NOMO-1 (cell line): ENCODE data around the gene NUP98.
A peak's percentile ranks its signal among the peaks of the same experiment; 100 is the strongest.
"Not testable (repeated sequence)": the region's sequence is repeated elsewhere in the genome, so short reads cannot be mapped to it uniquely, and the experiment has no call there.

Experiments used
- DNase-seq, 2 experiments: peaks; one replicate each; lab custom pipeline; 2025; ENCODE audit not compliant: unreplicated experiment in 2 of 2; lab: John Stamatoyannopoulos, UW

The NUP98 gene

GRCh38 chr11:3827434-3828186 is 30.3 kb upstream of the NUP98 start:
- no peak for DNase-seq

DNA sequence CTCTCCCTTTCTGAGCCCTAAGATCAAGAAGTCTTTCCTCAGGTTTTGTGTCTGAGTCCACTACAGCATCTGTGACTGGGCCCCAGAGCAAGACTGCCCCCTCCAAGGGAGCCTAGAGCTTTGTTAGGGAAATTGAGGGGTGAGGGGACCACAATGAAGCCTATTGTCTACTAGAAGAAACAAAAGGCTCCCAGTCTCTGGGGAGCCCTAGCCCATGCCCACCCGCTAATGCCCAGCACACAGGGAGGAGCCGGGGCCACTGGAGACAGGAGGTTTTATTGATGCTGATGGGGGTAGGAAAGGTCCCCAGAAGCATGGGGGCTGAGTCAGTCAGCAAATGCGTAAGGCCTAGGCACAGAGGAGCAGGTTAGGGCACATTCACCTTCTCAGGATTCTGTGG is 29.4 kb upstream of the NUP98 start:
- no peak for DNase-seq

DNA sequence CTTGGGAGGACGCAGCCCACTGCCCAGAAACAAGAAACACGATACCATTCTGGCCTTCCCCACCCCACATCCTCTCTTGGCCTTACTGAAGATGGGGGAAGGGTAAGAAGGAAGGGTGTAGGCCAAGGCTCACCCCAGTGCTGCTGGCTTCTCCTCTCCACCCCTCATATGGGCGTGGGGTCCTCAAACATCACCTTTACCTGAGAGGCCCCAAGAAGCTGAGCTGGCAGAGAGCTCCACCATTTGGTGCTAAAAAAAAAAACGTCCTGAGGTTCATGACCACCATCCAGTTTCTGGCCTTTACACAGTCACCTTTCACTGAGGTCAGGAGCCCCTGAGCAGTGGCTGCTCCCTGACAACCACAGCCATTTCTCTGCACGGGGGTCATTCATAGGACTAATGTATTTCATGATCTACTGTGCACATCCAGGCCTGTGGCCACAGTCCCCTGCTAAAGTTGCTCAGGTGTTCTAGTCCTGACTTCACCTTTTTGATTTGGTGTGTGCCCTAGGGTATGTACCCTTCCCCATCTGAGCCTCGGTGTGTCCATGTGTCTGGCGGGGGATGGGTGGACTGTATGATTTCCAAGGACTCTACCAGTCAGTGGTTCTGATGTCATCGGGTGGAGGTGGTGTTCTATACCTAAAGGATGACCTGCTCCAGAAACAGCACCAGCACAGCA is 28.3 kb upstream of the NUP98 start:
- no peak for DNase-seq

DNA sequence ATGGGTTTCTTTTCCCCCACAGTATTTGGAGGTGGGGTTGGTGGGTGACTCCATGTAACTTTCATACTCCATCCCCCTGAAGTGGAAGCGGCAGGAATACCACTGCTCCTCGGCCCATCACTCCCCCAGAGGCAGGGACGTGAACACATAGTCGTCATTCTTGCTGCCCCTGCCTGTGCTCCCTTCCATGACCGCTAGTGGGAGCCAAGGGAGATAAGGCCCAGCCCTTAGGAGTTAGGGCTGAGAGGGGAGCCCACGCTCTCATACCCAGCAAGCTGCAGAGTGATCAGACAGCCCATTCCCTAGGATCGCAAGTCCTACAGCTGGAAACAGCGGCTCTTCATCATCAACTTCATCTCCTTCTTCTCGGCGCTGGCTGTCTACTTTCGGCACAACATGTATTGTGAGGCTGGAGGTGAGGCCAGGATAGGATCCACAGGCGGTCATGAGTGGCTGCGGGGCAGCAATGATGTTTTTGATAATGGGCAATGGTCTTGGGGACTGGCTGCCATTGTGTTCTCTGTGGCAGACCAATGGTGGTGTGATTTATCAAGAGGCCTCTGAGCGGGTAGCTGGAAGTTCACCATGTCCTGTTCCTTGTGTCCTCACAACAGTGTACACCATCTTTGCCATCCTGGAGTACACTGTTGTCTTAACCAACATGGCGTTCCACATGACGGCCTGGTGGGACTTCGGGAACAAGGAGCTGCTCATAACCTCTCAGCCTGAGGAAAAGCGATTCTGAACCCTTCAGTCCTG is 27.5 kb upstream of the NUP98 start:
- peak; percentile 70 to 75 for DNase-seq

DNA sequence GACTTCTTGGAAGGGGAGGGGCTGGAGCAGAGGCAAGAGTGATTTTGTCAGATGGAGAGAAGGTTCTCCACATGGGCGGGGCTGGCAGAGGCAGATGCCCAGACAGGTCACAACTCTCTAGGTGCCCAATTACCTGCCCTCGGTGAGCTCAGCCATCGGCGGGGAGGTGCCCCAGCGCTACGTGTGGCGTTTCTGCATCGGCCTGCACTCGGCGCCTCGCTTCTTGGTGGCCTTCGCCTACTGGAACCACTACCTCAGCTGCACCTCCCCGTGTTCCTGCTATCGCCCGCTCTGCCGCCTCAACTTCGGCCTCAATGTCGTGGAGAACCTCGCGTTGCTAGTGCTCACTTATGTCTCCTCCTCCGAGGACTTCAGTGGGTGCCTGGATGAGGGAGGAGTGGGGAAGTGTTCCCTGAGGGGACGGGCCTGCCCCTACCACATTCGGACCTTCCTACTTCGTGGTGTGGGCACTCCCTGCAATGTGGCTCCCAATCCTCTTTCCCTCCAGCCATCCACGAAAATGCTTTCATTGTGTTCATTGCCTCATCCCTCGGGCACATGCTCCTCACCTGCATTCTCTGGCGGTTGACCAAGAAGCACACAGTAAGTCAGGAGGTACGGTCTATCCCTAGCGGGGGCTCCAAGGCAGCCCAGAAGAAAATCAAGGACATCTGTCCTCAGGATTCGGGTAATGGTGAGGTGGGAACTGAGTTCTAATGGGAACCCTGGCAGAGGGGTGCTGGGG is 26.6 kb upstream of the NUP98 start:
- no peak for DNase-seq

- no peak for DNase-seq
These were observed 25.9 kb upstream of the NUP98 start for GRCh38 chr11:3823303-3823702.

DNA sequence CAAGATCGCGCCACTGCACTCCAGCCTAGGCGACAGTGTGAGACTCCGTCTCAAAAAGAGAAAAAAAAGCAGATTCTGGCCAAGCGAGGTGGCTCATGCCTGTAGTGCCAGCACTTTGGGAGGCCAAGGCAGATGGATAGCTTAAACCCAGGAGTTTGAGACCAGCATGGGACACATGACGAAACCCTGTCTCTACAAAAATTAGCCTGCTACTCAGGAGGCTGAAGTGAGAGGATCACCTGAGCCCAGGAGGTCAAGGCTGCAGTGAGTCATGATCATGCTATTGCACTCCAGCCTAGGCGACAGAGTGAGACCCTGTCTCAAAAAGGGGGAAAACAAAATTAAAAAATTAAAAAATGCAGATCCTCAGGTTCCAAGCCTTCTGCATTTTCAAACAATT is 25.0 kb upstream of the NUP98 start:
- no peak for DNase-seq

DNA sequence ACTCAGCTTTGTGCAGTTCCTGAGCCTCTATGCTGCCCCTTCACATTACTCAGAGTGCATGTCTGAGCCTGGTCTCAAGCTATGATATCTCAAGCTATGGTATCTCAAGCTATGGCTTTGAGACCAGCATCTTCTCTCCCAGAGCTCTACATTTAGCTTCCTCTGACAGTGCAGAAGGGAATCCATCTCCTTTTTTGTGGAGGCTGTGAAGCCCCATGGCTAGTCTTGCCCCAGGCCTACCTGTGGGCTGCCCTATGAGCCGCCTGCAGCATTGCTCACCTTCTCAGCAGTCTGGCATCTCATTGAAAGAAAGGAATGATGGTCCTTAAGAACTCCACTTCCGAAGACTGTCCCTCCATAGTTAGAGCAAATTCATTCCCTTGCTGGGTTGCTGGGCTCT is 23.6 kb upstream of the NUP98 start:
- DNase-seq: no peak

DNA sequence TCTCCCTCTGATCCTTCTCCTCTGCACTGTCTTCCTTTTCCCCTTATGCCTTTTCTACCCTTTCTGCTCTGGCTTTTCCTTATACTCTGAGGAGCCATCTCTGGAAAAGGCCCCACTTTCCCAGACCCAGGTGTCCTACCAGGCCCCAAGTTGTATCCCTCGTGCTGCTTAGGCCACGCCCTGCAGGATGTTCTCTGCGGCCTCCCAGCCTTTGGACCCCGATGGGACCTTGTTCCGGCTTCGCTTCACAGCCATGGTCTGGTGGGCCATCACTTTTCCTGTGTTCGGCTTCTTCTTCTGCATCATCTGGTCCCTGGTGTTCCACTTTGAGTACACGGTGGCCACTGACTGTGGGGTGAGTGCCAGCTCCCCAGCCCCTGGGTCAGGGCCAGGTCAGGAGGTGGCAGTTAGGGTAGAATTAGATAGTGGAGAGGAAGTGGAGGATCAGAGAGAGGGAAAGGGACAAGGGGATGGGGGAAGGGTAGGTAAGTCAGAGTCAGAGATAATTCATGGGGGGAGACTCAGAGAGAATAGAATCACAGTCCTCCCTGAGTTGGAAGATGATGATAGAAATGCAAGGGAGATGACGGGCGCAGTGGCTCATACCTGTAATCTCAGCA is 19.9 kb upstream of the NUP98 start:
- no peak for DNase-seq

DNA sequence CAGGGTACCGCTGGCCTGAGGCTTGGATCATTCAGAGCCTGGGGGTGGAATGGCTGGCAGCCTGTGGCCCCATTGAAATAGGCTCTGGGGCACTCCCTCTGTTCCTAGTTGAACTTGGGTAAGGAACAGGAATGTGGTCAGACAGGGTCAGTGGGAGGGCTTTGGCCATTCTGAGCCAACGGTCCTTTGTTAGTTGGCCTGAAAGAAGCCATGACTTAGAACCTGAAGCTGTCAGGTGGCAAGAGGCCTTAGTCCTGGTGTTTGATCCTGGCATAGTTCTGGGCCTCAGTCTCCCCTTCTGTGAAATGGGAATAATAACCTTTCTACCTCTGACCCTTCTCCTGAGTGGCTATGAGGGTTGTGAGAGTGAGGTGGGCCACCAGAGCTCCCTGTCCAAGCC is 19.3 kb upstream of the NUP98 start:
- DNase-seq: no peak

- DNase-seq: no peak
These were observed 18.5 kb upstream of the NUP98 start for GRCh38 chr11:3815845-3816244.

DNA sequence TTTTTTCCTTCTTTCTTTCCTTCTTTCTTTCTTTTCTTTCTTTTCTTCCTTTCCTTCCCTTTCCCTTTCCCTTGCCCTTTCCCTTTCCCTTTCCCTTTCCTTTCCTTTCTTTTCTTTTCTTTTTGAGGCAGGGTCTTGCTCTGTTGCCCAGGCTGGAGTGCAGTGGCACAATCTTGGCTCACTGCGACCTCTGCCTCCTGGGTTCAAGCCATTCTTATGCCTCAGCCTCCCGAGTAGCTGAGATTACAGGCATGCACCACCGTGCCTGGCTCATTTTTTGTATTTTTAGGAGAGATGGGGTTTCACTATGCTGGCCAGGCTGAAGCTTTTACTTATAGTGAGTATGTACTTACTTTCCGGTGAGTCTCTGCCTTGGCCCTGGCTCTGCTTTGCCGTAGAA is 17.5 kb upstream of the NUP98 start:
- not testable (repeated sequence) for DNase-seq

- no peak for DNase-seq
These were observed 13.6 kb upstream of the NUP98 start for GRCh38 chr11:3810951-3811350.

DNA sequence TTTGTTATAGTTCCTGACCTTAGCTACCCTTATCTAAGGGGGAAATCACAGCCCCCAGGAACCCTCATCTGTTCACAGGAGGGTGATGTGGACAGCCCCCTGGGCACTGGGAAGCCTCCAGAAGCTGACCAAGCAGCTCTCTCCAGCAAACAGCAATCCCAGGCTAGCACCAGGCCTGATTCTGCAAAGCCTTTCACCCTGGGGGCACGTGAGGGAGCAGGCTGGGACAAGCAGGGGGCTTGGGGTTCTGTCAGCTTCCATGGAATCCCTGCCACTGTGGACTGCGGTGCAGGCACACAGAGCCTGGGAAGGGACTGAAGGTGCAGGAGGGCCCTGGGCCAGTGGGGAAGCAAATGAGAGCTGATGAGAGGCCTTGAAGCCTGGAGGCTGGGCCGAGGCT is 13.1 kb upstream of the NUP98 start:
- no peak for DNase-seq

- no peak for DNase-seq
These were observed 12.2 kb upstream of the NUP98 start for GRCh38 chr11:3809624-3809928.

DNA sequence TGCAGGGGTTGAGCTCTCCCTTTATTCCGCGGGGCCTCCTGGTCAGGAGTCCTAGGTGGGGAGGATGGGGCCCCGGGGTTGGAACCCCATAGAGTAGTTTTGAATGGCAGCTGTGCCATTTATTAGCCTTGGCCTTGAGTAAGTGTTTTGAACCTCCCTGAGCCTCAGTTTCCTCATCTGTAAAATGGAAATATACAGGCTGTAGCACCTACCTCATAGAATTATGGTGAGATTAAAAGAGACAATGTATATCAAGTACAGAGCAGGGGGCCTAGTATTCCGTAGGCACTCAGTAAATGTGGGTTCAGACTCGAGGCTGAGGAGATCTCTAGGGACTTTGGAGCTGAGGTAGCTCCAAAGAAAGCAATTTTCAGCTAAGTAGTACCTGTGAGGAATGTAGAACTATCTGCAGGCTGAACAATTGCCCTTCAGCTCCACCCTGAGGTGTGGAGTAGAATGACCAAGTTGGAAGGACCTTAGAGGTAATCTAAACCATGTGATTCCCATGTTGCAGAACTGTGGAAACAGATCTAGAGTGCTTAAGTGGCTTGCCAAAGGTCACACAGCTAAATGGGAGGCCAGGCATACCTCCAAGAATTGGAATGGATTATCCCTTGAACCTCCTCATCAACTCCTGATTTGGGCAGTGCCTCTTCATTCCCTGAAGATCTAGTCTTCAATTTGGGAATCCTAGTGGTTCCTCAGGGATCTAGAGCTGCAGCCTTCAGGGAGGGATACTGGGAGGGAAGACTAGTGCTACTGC is 11.7 kb upstream of the NUP98 start:
- DNase-seq: peak; percentile 57 to 83

DNA sequence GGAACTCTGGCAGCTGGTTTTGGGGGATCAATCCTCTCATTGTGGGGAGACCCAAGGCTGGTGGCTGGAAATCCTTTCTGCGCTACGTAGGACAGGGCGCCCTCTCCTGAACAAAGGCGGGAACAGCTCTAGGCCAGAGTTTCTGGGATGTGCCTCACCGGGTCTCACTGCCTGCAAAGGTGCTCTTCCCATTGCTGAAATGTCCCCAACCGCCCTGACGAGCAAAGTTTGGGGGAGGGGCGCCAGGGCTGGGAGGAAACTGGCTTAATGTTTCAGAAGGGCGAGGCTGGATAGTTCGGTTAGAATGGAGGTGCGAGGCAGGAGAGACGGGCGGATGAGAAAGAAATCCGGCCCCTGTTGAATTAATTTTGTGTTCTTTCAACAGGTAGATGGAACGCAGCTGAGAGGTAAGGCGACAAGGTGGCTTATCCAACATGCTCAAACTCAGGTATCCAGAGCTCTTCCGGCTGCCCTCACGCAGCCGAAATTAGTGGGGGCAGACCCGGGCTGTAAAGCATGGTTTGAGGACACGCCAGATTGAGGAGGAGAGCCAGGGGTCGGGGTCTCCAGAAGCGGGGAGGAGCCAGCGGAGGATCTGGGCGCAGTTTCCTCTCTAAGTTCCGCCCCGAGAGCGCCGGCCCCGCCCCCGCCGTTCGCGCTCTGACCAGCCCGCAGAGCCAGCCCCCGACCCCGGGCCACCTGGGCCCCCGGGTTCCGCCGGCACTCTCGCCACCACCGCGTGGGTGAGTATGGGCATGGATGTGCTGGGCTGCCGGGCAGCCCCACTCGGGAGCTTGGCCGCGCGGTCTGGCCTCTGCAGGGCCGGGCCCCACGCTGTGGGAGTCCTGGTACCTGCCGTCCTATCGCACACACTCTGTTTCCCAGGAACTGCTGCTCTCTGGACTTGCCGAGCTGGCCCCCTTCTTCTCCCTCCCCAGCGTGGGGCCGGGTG is 10.8 kb upstream of the NUP98 start, which contains the start of gene PGAP2:
Gene PGAP2, plus strand, starts transcription at position 652 of the 952 bp plus-strand sequence. CDS start 2,700 bp downstream, outside the sequence.
- peak; percentile 65 to 73 for DNase-seq

- DNase-seq: no peak
These were observed 6.6 kb upstream of the NUP98 start for GRCh38 chr11:3803726-3804495.
